ENCODE data around the gene ACOT11.

GRCh38 chr1:54619749-54620148 is 71.7 kb downstream of the ACOT11 start:
- TF ChIP-seq CTCF (IDR thresholded peaks at IDR 0.05), result no peak
- TF ChIP-seq POLR2A (IDR thresholded peaks at IDR 0.05), result no peak
